HepG2 (cell line): ENCODE data around the gene PCGF3. TPM values are rescaled to one million over a fixed set of nuclear protein-coding genes. Genes with fewer than 3 reads are reported as not detected.

Experiments used
- BORCS8-MEF2B ChIP-seq: sonication (generic); formaldehyde crosslinking; IDR thresholded peaks from 2 replicates; pipeline ENCODE4 v1.8.0; 2022; ENCODE audit warnings: mild to moderate bottlenecking, missing genetic modification reagents
- HNF4G ChIP-seq, 2 experiments: sonication (generic) in 1 of 2; formaldehyde crosslinking in 1 of 2; IDR thresholded peaks; 2 replicates each; pipeline versions ENCODE4 v1.4.0 to v1.6.1; 2011 to 2020; ENCODE audit warnings: borderline replicate concordance in 2 of 2, low read depth in 2 of 2, mild to moderate bottlenecking in 2 of 2, low read length in 1 of 2, missing genetic modification reagents in 1 of 2, moderate library complexity in 1 of 2
- MAX ChIP-seq: IDR thresholded peaks from 2 replicates; pipeline ENCODE4 v1.6.1; 2012; ENCODE audit warnings: inconsistent platforms
- ZFY ChIP-seq: sonication (generic); formaldehyde crosslinking; IDR thresholded peaks from 2 replicates; pipeline ENCODE4 v1.4.0; 2020; ENCODE audit warnings: missing genetic modification reagents
- ZNF232 ChIP-seq: sonication (generic); formaldehyde crosslinking; IDR thresholded peaks from 2 replicates; pipeline ENCODE4 v1.4.0; 2020; ENCODE audit warnings: missing genetic modification reagents, borderline replicate concordance
- ZNF234 ChIP-seq: sonication (generic); formaldehyde crosslinking; conservative IDR thresholded peaks from 2 replicates; pipeline ENCODE4 v1.5.1; 2020; ENCODE audit warnings: mild to moderate bottlenecking, missing genetic modification reagents
- polyA plus RNA-seq, 8 experiments: library from polyadenylated mRNA; depleted of rRNA in 3 of 8; stranded (reverse) in 7 of 8; unstranded in 1 of 8; fragments of >200 nt; fragmentation: Illumina TruSeq in 4 of 8; extraction: Trizol in 4 of 8; gene quantifications; 2 replicates each; pipeline versions ENCODE4 v1.2.1 to v1.2.3, GENCODE V29; 2011 to 2016; ENCODE audit warnings: low read depth in 4 of 8, missing spikeins in 1 of 8, mixed read lengths in 1 of 8; ENCODE audit not compliant: insufficient read depth in 1 of 8
- total RNA-seq, 5 experiments: library from RNA; depleted of rRNA; stranded (reverse); fragments of >200 nt; fragmentation: Illumina TruSeq; extraction: Trizol; gene quantifications; 2 replicates each; pipeline ENCODE4 v1.2.3, GENCODE V29; 2016; ENCODE audit warnings: low read depth in 1 of 5
- TF ChIP-seq, protein P1 (sequence below): sonication (generic); formaldehyde crosslinking; IDR thresholded peaks from 2 replicates; pipeline ENCODE4 v1.9.0; 2021; ENCODE audit warnings: mild to moderate bottlenecking, missing genetic modification reagents
- TF ChIP-seq, protein P2 (sequence below): sonication (generic); formaldehyde crosslinking; IDR thresholded peaks from 2 replicates; pipeline ENCODE4 v1.4.0; 2020; ENCODE audit warnings: missing genetic modification reagents; ENCODE audit errors: not compliant biosample characterization
- TF ChIP-seq, protein P3 (sequence below): sonication (generic); formaldehyde crosslinking; IDR thresholded peaks from 2 replicates; pipeline ENCODE4 v1.9.0; 2021; ENCODE audit warnings: missing genetic modification reagents, borderline replicate concordance
- TF ChIP-seq, protein P4 (sequence below): IDR thresholded peaks from 2 replicates; pipeline ENCODE4 v1.6.1; 2016; ENCODE audit warnings: low read depth, missing genetic modification reagents, missing compliant biosample characterization

PCGF3 gene
- total and polyA plus RNA-seq, 2 of the 13 experiments (the other 11 are each of a cell fraction or from before 2014, with no cell fraction given): 28.6 to 66.2 TPM

- TF ChIP-seq, protein P1, sequence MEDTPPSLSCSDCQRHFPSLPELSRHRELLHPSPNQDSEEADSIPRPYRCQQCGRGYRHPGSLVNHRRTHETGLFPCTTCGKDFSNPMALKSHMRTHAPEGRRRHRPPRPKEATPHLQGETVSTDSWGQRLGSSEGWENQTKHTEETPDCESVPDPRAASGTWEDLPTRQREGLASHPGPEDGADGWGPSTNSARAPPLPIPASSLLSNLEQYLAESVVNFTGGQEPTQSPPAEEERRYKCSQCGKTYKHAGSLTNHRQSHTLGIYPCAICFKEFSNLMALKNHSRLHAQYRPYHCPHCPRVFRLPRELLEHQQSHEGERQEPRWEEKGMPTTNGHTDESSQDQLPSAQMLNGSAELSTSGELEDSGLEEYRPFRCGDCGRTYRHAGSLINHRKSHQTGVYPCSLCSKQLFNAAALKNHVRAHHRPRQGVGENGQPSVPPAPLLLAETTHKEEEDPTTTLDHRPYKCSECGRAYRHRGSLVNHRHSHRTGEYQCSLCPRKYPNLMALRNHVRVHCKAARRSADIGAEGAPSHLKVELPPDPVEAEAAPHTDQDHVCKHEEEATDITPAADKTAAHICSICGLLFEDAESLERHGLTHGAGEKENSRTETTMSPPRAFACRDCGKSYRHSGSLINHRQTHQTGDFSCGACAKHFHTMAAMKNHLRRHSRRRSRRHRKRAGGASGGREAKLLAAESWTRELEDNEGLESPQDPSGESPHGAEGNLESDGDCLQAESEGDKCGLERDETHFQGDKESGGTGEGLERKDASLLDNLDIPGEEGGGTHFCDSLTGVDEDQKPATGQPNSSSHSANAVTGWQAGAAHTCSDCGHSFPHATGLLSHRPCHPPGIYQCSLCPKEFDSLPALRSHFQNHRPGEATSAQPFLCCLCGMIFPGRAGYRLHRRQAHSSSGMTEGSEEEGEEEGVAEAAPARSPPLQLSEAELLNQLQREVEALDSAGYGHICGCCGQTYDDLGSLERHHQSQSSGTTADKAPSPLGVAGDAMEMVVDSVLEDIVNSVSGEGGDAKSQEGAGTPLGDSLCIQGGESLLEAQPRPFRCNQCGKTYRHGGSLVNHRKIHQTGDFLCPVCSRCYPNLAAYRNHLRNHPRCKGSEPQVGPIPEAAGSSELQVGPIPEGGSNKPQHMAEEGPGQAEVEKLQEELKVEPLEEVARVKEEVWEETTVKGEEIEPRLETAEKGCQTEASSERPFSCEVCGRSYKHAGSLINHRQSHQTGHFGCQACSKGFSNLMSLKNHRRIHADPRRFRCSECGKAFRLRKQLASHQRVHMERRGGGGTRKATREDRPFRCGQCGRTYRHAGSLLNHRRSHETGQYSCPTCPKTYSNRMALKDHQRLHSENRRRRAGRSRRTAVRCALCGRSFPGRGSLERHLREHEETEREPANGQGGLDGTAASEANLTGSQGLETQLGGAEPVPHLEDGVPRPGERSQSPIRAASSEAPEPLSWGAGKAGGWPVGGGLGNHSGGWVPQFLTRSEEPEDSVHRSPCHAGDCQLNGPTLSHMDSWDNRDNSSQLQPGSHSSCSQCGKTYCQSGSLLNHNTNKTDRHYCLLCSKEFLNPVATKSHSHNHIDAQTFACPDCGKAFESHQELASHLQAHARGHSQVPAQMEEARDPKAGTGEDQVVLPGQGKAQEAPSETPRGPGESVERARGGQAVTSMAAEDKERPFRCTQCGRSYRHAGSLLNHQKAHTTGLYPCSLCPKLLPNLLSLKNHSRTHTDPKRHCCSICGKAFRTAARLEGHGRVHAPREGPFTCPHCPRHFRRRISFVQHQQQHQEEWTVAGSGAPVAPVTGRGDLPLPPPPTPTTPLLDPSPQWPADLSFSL (CRISPR knock-in tag): no peak
- TF ChIP-seq ZNF234 (CRISPR knock-in tag) (no peak), MAX (peak; percentile 49), BORCS8-MEF2B (CRISPR knock-in tag) (no peak), HNF4G (IDR thresholded peaks at IDR 0.05; ENCODE audit: borderline replicate concordance, low read depth, low read length) (peak; percentile 72), HNF4G (CRISPR knock-in tag; IDR thresholded peaks at IDR 0.05; ENCODE audit: borderline replicate concordance, low read depth) (peak; percentile 57; the same call in 1 of the 2 replicates), ZNF232 (peak; percentile 57; the same call in 1 of the 2 replicates), ZFY (CRISPR knock-in tag) (no peak)
- TF ChIP-seq, protein P2, sequence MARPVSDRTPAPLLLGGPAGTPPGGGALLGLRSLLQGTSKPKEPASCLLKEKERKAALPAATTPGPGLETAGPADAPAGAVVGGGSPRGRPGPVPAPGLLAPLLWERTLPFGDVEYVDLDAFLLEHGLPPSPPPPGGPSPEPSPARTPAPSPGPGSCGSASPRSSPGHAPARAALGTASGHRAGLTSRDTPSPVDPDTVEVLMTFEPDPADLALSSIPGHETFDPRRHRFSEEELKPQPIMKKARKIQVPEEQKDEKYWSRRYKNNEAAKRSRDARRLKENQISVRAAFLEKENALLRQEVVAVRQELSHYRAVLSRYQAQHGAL (CRISPR knock-in tag): no peak
- TF ChIP-seq, protein P3, sequence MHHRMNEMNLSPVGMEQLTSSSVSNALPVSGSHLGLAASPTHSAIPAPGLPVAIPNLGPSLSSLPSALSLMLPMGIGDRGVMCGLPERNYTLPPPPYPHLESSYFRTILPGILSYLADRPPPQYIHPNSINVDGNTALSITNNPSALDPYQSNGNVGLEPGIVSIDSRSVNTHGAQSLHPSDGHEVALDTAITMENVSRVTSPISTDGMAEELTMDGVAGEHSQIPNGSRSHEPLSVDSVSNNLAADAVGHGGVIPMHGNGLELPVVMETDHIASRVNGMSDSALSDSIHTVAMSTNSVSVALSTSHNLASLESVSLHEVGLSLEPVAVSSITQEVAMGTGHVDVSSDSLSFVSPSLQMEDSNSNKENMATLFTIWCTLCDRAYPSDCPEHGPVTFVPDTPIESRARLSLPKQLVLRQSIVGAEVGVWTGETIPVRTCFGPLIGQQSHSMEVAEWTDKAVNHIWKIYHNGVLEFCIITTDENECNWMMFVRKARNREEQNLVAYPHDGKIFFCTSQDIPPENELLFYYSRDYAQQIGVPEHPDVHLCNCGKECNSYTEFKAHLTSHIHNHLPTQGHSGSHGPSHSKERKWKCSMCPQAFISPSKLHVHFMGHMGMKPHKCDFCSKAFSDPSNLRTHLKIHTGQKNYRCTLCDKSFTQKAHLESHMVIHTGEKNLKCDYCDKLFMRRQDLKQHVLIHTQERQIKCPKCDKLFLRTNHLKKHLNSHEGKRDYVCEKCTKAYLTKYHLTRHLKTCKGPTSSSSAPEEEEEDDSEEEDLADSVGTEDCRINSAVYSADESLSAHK (CRISPR knock-in tag): no peak
- TF ChIP-seq, protein P4, sequence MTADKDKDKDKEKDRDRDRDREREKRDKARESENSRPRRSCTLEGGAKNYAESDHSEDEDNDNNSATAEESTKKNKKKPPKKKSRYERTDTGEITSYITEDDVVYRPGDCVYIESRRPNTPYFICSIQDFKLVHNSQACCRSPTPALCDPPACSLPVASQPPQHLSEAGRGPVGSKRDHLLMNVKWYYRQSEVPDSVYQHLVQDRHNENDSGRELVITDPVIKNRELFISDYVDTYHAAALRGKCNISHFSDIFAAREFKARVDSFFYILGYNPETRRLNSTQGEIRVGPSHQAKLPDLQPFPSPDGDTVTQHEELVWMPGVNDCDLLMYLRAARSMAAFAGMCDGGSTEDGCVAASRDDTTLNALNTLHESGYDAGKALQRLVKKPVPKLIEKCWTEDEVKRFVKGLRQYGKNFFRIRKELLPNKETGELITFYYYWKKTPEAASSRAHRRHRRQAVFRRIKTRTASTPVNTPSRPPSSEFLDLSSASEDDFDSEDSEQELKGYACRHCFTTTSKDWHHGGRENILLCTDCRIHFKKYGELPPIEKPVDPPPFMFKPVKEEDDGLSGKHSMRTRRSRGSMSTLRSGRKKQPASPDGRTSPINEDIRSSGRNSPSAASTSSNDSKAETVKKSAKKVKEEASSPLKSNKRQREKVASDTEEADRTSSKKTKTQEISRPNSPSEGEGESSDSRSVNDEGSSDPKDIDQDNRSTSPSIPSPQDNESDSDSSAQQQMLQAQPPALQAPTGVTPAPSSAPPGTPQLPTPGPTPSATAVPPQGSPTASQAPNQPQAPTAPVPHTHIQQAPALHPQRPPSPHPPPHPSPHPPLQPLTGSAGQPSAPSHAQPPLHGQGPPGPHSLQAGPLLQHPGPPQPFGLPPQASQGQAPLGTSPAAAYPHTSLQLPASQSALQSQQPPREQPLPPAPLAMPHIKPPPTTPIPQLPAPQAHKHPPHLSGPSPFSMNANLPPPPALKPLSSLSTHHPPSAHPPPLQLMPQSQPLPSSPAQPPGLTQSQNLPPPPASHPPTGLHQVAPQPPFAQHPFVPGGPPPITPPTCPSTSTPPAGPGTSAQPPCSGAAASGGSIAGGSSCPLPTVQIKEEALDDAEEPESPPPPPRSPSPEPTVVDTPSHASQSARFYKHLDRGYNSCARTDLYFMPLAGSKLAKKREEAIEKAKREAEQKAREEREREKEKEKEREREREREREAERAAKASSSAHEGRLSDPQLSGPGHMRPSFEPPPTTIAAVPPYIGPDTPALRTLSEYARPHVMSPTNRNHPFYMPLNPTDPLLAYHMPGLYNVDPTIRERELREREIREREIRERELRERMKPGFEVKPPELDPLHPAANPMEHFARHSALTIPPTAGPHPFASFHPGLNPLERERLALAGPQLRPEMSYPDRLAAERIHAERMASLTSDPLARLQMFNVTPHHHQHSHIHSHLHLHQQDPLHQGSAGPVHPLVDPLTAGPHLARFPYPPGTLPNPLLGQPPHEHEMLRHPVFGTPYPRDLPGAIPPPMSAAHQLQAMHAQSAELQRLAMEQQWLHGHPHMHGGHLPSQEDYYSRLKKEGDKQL: peak; percentile 78
Measured at GRCh38 chr4:815464-816146, 110.0 kb downstream of the PCGF3 start (continued).
